Effector memory CD4-positive, alpha-beta T cell (primary cell): Measurements from ENCODE around the gene ARPC2.
"Not testable (repeated sequence)": the region's sequence is repeated elsewhere in the genome, so short reads cannot be mapped to it uniquely, and the experiment has no call there.

Experiments
- DNase-seq, 3 donors: peaks; one replicate each; pipeline ENCODE4 v3.0.0-alpha.2; 2020
- H3K27ac ChIP-seq: 2 replicates; pipeline ENCODE4 v1.7.0; 2013; ENCODE audit warnings: mild to moderate bottlenecking, low read length, moderate library complexity; ENCODE audit not compliant: insufficient read depth, poor library complexity, severe bottlenecking
- H3K27me3 ChIP-seq: replicated peaks from 2 replicates; pipeline ENCODE4 v1.7.0; 2013; ENCODE audit warnings: mild to moderate bottlenecking, low read length; ENCODE audit not compliant: insufficient read depth, control insufficient read depth, poor library complexity, severe bottlenecking
- H3K36me3 ChIP-seq: 2 replicates; pipeline ENCODE4 v1.7.0; 2013; ENCODE audit warnings: mild to moderate bottlenecking, low read length, moderate library complexity; ENCODE audit not compliant: control insufficient read depth, insufficient read depth
- H3K4me1 ChIP-seq: 2 replicates; pipeline ENCODE4 v1.7.0; 2013; ENCODE audit warnings: low read length, mild to moderate bottlenecking; ENCODE audit not compliant: control insufficient read depth, insufficient read depth, poor library complexity, severe bottlenecking
- H3K4me3 ChIP-seq: 2 replicates; pipeline ENCODE4 v1.7.0; 2013; ENCODE audit warnings: low read length, low read depth, mild to moderate bottlenecking; ENCODE audit not compliant: insufficient read depth, poor library complexity, severe bottlenecking
- H3K9me3 ChIP-seq: 2 replicates; pipeline ENCODE4 v1.7.0; 2013; ENCODE audit warnings: mild to moderate bottlenecking, low read length, moderate library complexity; ENCODE audit not compliant: control insufficient read depth

The ARPC2 gene

GRCh38 chr2:218266316-218266979 lies 49.5 kb downstream of the ARPC2 start:
- Histone ChIP-seq H3K27ac (no peak overlapping the region), H3K9me3 (no peaks in the 10 kb centered on the region), H3K4me1 (peaks cover 13% of the 10 kb centered on the region), H3K4me3 (no peak overlapping the region), H3K36me3 (peaks cover 40% of the 10 kb centered on the region), H3K27me3 (no peaks in the 10 kb centered on the region)
- DNase-seq, result no peak

- no peaks in the 10 kb centered on the region for H3K9me3 ChIP-seq
- no peak for DNase-seq
- peaks cover 19% of the 10 kb centered on the region for H3K4me1 ChIP-seq
- no peak overlapping the region for H3K27ac ChIP-seq
- peaks cover 40% of the 10 kb centered on the region for H3K36me3 ChIP-seq
- H3K27me3 ChIP-seq, result no peaks in the 10 kb centered on the region
- no peak overlapping the region for H3K4me3 ChIP-seq
These were observed 50.3 kb downstream of the ARPC2 start for GRCh38 chr2:218267259-218267658.

- peak within 1 kb of the TSS; percentile 80 for H3K4me3 ChIP-seq
- H3K27ac ChIP-seq, result peak within 1 kb of the TSS; percentile 88
- H3K9me3 ChIP-seq, result no peaks in the 10 kb centered on the region
- peaks cover 34% of the 10 kb centered on the region for H3K36me3 ChIP-seq
- peak; percentile 100 for DNase-seq
- peaks cover 28% of the 10 kb centered on the region for H3K4me1 ChIP-seq
- H3K27me3 ChIP-seq, result no peaks in the 10 kb centered on the region
These were observed 53.1 kb downstream of the ARPC2 start, which contains the start of the genes AAMP and PNKD for GRCh38 chr2:218269900-218270720. TSS of gene AAMP (minus strand) at chr2:218270137. CDS start at chr2:218270086, 51 bp downstream. TSS of gene PNKD (plus strand) at chr2:218270519. CDS start at chr2:218270536, 17 bp downstream.

GRCh38 chr2:218270721-218271486 lies 53.9 kb downstream of the ARPC2 start:
- Histone ChIP-seq H3K27ac (peak overlapping the region; percentile 63), H3K36me3 (peaks cover 34% of the 10 kb centered on the region)
- no peak for DNase-seq

GRCh38 chr2:218271487-218271797 lies 54.5 kb downstream of the ARPC2 start:
- peaks cover 34% of the 10 kb centered on the region for H3K36me3 ChIP-seq
- peak overlapping the region; percentile 67 for H3K4me3 ChIP-seq
- H3K9me3 ChIP-seq, result no peaks in the 10 kb centered on the region
- peak overlapping the region; percentile 63 for H3K27ac ChIP-seq
- no peaks in the 10 kb centered on the region for H3K27me3 ChIP-seq
- peaks cover 28% of the 10 kb centered on the region for H3K4me1 ChIP-seq
- no peak for DNase-seq

More at GRCh38 chr2:218270721-218271486, 53.9 kb downstream of the ARPC2 start:
- peak overlapping the region; percentile 67 for H3K4me3 ChIP-seq
- H3K27me3 ChIP-seq, result no peaks in the 10 kb centered on the region
- no peaks in the 10 kb centered on the region for H3K9me3 ChIP-seq
- H3K4me1 ChIP-seq, result peaks cover 28% of the 10 kb centered on the region

GRCh38 chr2:218271865-218272530 lies 55.0 kb downstream of the ARPC2 start:
- peak overlapping the region; percentile 23 for H3K27ac ChIP-seq

GRCh38 chr2:218272531-218273212 lies 55.7 kb downstream of the ARPC2 start:
- Histone ChIP-seq H3K4me3 (no peak overlapping the region), H3K27ac (peak overlapping the region; percentile 23), H3K4me1 (peaks cover 28% of the 10 kb centered on the region), H3K27me3 (no peaks in the 10 kb centered on the region), H3K9me3 (no peaks in the 10 kb centered on the region), H3K36me3 (peaks cover 42% of the 10 kb centered on the region)
- peak; percentile 56 to 66 (median 61) for DNase-seq

More at GRCh38 chr2:218271865-218272530, 55.0 kb downstream of the ARPC2 start:
- Histone ChIP-seq H3K4me3 (no peak overlapping the region), H3K36me3 (peaks cover 35% of the 10 kb centered on the region), H3K9me3 (no peaks in the 10 kb centered on the region), H3K27me3 (no peaks in the 10 kb centered on the region), H3K4me1 (peaks cover 28% of the 10 kb centered on the region)
- no peak for DNase-seq

GRCh38 chr2:218273214-218273907 lies 56.4 kb downstream of the ARPC2 start:
- DNase-seq, H3K27ac ChIP-seq, H3K9me3 ChIP-seq, H3K27me3 ChIP-seq, H3K4me3 ChIP-seq: not testable (repeated sequence)
- Histone ChIP-seq H3K4me1 (peaks cover 28% of the 10 kb centered on the region), H3K36me3 (peaks cover 49% of the 10 kb centered on the region)

- Histone ChIP-seq H3K4me3 (no peak overlapping the region), H3K27ac (no peak overlapping the region), H3K9me3 (no peaks in the 10 kb centered on the region), H3K4me1 (peaks cover 28% of the 10 kb centered on the region), H3K27me3 (no peaks in the 10 kb centered on the region), H3K36me3 (peaks cover 54% of the 10 kb centered on the region)
- no peak for DNase-seq
These were observed 56.9 kb downstream of the ARPC2 start for GRCh38 chr2:218273908-218274249.
